Left lung (tissue), 10 donors: Measurements from ENCODE around the gene RAB3C. TPM values are rescaled to one million over a fixed set of nuclear protein-coding genes. Genes with fewer than 3 reads are reported as not detected.

Experiments used
- ATAC-seq: fragments of 200-7000 bp; cut with Tn5 transposase; one replicate; pipeline ENCODE4 v1.9.1; 2020; ENCODE audit warnings: moderate library complexity
- DNase-seq, 4 donors: peaks; one replicate each; pipeline ENCODE4 v3.0.0-alpha.2; 2013 to 2020
- H3K27ac ChIP-seq, 2 donors: fragments of 200-600 bp; sonication (generic) in 1 of 2; one replicate each; pipeline versions ENCODE4 v1.5.0 to v1.8.0; 2020 to 2021
- H3K27me3 ChIP-seq, 2 donors: fragments of 200-600 bp; sonication (generic) in 1 of 2; one replicate each; pipeline versions ENCODE4 v1.5.0 to v1.8.0; 2020 to 2021
- H3K36me3 ChIP-seq, 2 donors: fragments of 200-600 bp; sonication (generic) in 1 of 2; one replicate each; pipeline versions ENCODE4 v1.5.0 to v1.8.0; 2020 to 2021
- H3K4me1 ChIP-seq, 2 donors: fragments of 200-600 bp; one replicate each; pipeline ENCODE4 v1.8.0; 2021
- H3K4me3 ChIP-seq, 2 donors: fragments of 200-600 bp; sonication (generic) in 1 of 2; one replicate each; pipeline versions ENCODE4 v1.5.0 to v1.8.0; 2020 to 2021; ENCODE audit warnings: mild to moderate bottlenecking in 1 of 2
- H3K9me3 ChIP-seq, 2 donors: fragments of 200-600 bp; sonication (generic) in 1 of 2; one replicate each; pipeline versions ENCODE4 v1.5.0 to v1.8.0; 2020 to 2021
- intact Hi-C, 2 donors: fragments of 100-400 bp; cut with DNase I; formaldehyde crosslinking; loops; one replicate each; pipeline versions ENCODE4 v1.11.2 to v1.14.2; 2022
- polyA plus RNA-seq, 6 donors: library from polyadenylated mRNA; unstranded; fragments of 120-200 nt; gene quantifications; one replicate each; pipeline ENCODE4 v1.2.1, GENCODE V29; 2013; ENCODE audit not compliant: insufficient read length in 6 of 6
- total RNA-seq, 2 donors: library from RNA; stranded (reverse); fragmentation: NEBNext Ultra II Directional; extraction: Animal tissue kit (Norgen Biotek cat#: 25700); gene quantifications; one replicate each; pipeline ENCODE4 v1.2.1, GENCODE V29; 2021
- TF ChIP-seq, protein P1 (sequence below), 2 donors: fragments of 200-600 bp; sonication (generic) in 1 of 2; IDR thresholded peaks; one replicate each; pipeline versions ENCODE4 v1.5.0 to v1.8.0; 2021; ENCODE audit warnings: antibody characterized with exemption in 2 of 2
- donor health status: DM: no; HTN: yes; CAD: no.
- donor health status: DM: no; HTN: no; CAD: no.

The RAB3C gene
- total and polyA plus RNA-seq, 8 donors = 1.1 to 3.5 (median 1.6) TPM

- intact Hi-C loops = loop anchor here in 1 of 2 donors (10.0 kb wide), 2 partner anchors 117 to 287 kb away; no protein-coding TSS in a partner anchor
- no peaks in the 10 kb centered on the region for H3K9me3 ChIP-seq
- no peak overlapping the region for H3K4me3 ChIP-seq
- peaks cover 3 to 15% of the 10 kb centered on the region in 2 donors for H3K4me1 ChIP-seq
- H3K36me3 ChIP-seq = no peaks in the 10 kb centered on the region
- DNase-seq (peak in 1 of 4 donors; percentile 37), ATAC-seq (no peak)
- H3K27ac ChIP-seq = peak overlapping the region; percentile 28 to 78
- no peaks in the 10 kb centered on the region for H3K27me3 ChIP-seq
- TF ChIP-seq, protein P1, sequence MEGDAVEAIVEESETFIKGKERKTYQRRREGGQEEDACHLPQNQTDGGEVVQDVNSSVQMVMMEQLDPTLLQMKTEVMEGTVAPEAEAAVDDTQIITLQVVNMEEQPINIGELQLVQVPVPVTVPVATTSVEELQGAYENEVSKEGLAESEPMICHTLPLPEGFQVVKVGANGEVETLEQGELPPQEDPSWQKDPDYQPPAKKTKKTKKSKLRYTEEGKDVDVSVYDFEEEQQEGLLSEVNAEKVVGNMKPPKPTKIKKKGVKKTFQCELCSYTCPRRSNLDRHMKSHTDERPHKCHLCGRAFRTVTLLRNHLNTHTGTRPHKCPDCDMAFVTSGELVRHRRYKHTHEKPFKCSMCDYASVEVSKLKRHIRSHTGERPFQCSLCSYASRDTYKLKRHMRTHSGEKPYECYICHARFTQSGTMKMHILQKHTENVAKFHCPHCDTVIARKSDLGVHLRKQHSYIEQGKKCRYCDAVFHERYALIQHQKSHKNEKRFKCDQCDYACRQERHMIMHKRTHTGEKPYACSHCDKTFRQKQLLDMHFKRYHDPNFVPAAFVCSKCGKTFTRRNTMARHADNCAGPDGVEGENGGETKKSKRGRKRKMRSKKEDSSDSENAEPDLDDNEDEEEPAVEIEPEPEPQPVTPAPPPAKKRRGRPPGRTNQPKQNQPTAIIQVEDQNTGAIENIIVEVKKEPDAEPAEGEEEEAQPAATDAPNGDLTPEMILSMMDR (IDR thresholded peaks at IDR 0.05) = no peak
Measured at GRCh38 chr5:58887311-58887710, 304.4 kb downstream of the RAB3C start.

- peak; percentile 42 for ATAC-seq
- intact Hi-C loops = loop anchor here in 1 of 2 donors (10.0 kb wide), 2 partner anchors 117 to 287 kb away; no protein-coding TSS in a partner anchor
- Histone ChIP-seq H3K9me3 (no peaks in the 10 kb centered on the region), H3K4me3 (no peak overlapping the region), H3K36me3 (no peaks in the 10 kb centered on the region), H3K27me3 (no peaks in the 10 kb centered on the region), H3K27ac (peak overlapping the region; percentile 33 to 78), H3K4me1 (peaks cover 3 to 15% of the 10 kb centered on the region in 2 donors)
- DNase-seq = peak in 3 of 4 donors; percentile 35 to 58 (median 58)
- TF ChIP-seq, protein P1 (IDR thresholded peaks at IDR 0.05) = no peak
Measured at GRCh38 chr5:58887721-58888409, 305.0 kb downstream of the RAB3C start.

GRCh38 chr5:58890265-58890664 is 307.4 kb downstream of the RAB3C start:
- H3K4me1 ChIP-seq = peaks cover 3 to 15% of the 10 kb centered on the region in 2 donors
- intact Hi-C loops = no loop called here
- peak overlapping the region; percentile 37 to 80 for H3K27ac ChIP-seq
- no peak overlapping the region for H3K4me3 ChIP-seq
- no peaks in the 10 kb centered on the region for H3K9me3 ChIP-seq
- H3K36me3 ChIP-seq = no peaks in the 10 kb centered on the region
- DNase-seq (no peak), ATAC-seq (no peak)
- TF ChIP-seq, protein P1 (IDR thresholded peaks at IDR 0.05) = no peak
- no peaks in the 10 kb centered on the region for H3K27me3 ChIP-seq

GRCh38 chr5:58890701-58891085 is 307.8 kb downstream of the RAB3C start:
- Histone ChIP-seq H3K9me3 (no peaks in the 10 kb centered on the region), H3K27me3 (no peaks in the 10 kb centered on the region), H3K27ac (peak overlapping the region; percentile 37 to 80), H3K4me1 (peaks cover 3 to 15% of the 10 kb centered on the region in 2 donors), H3K36me3 (no peaks in the 10 kb centered on the region), H3K4me3 (no peak overlapping the region)
- DNase-seq = no peak
- intact Hi-C loops = no loop called here
- TF ChIP-seq, protein P1 (IDR thresholded peaks at IDR 0.05) = no peak
- no peak for ATAC-seq

DNA sequence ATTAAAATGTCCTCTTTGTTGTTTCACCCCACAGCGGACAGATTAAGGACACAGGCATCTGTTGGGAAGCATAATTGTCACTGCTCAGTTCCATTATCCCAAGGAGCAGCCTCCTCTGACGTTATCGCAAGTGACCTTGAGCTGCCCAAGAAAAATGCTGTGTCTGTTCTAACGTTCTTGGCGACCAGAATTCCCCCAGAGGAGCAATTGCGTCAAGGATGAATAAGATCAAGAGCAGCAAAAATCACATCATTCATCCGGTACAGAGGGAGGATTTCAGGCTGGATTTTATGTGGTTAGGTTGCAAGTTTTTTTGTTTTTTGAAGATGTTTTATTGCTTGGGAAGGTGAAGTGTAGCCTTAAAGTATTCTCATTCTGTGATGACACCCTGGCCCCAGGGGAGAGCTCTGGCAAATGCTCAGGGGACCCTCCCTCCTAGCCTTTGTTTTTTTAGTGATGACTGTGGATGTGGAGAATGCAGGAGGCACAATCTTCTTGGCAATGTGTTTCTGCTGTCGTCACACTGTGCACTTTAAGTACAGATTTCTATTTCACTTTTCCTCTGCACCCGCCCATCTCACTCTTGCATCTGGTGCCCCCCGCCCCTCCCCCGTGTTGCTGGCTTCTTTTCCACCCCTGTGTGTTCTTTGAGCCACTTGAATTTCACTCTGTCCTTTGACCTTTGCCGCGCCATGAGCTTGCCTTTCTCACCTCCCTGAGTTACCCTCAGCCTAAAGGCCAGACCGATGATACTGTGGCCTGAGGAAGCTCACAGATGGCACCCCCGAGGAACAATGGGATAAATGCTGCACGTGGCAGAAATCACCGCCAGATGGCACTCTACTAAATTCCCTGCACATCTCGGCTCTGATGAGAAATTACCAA is 308.5 kb downstream of the RAB3C start:
- no peaks in the 10 kb centered on the region for H3K9me3 ChIP-seq
- intact Hi-C loops = no loop called here
- H3K27me3 ChIP-seq = no peaks in the 10 kb centered on the region
- ATAC-seq (peak; percentile 68), DNase-seq (peak in 3 of 4 donors; percentile 37 to 64 (median 51))
- H3K36me3 ChIP-seq = no peaks in the 10 kb centered on the region
- TF ChIP-seq, protein P1 (IDR thresholded peaks at IDR 0.05) = peak; percentile 62 to 77
- peaks cover 3 to 14% of the 10 kb centered on the region in 2 donors for H3K4me1 ChIP-seq
- H3K4me3 ChIP-seq = no peak overlapping the region
- H3K27ac ChIP-seq = peak overlapping the region; percentile 37 to 80
